Uterus (tissue), 4 donors: Measurements from ENCODE around the gene DNAI1. TPM values are rescaled to one million over a fixed set of nuclear protein-coding genes. Genes with fewer than 3 reads are reported as not detected.
"Not testable (repeated sequence)": the region's sequence is repeated elsewhere in the genome, so short reads cannot be mapped to it uniquely, and the experiment has no call there.

Source experiments
- DNase-seq, 2 donors: peaks; one replicate each; pipeline ENCODE4 v3.0.0-alpha.2; 2019 to 2020
- H3K27ac ChIP-seq, 2 donors: fragments of 200-600 bp; sonication (generic); 1 replicate in 1 of 2; 2 replicates in 1 of 2; pipeline ENCODE4 v1.5.1; 2016 to 2018
- H3K27me3 ChIP-seq, 2 donors: fragments of 200-600 bp; sonication (generic); one replicate each; pipeline ENCODE4 v1.5.1; 2018 to 2019; ENCODE audit warnings: control low read depth in 1 of 2
- H3K36me3 ChIP-seq, 2 donors: fragments of 200-600 bp; sonication (generic); one replicate each; pipeline ENCODE4 v1.5.1; 2019; ENCODE audit warnings: control low read depth in 1 of 2
- H3K4me1 ChIP-seq, 2 donors: fragments of 200-600 bp; sonication (generic); one replicate each; pipeline ENCODE4 v1.5.1; 2018 to 2019; ENCODE audit warnings: control low read depth in 1 of 2
- H3K4me3 ChIP-seq, 2 donors: fragments of 200-600 bp; sonication (generic); 1 replicate in 1 of 2; 2 replicates in 1 of 2; pipeline ENCODE4 v1.5.1; 2018 to 2019; ENCODE audit warnings: mild to moderate bottlenecking in 1 of 2
- H3K9me3 ChIP-seq, 2 donors: fragments of 200-600 bp; sonication (generic); one replicate each; pipeline ENCODE4 v1.5.1; 2019; ENCODE audit warnings: control low read depth in 1 of 2
- POLR2A ChIP-seq, 2 donors: fragments of 450-650 bp; IDR thresholded peaks; one replicate each; pipeline ENCODE4 v1.6.1; 2016; ENCODE audit warnings: antibody characterized with exemption in 2 of 2, mild to moderate bottlenecking in 1 of 2, moderate library complexity in 1 of 2
- intact Hi-C: fragments of 100-400 bp; cut with DNase I; formaldehyde crosslinking; loops from one replicate; pipeline ENCODE4 v1.15.1; 2023; ENCODE audit warnings: low total_unique reads
- total RNA-seq, 4 donors: library from RNA; depleted of rRNA in 3 of 4; stranded (reverse); fragments of >200 nt in 3 of 4; gene quantifications; one replicate each; pipeline versions ENCODE4 v1.1.0 to v1.2.4, GENCODE V29; 2014 to 2023
- TF ChIP-seq, protein P1 (sequence below), 4 experiments: fragments of 200-600 bp in 2 of 4; fragments of 450-650 bp in 2 of 4; sonication (generic) in 2 of 4; IDR thresholded peaks; one replicate each; pipeline ENCODE4 v1.5.1; 2016 to 2019; ENCODE audit warnings: antibody characterized with exemption in 4 of 4, mild to moderate bottlenecking in 2 of 4, moderate library complexity in 1 of 4
- donor health status: DM: yes; HTN: yes; CAD: no.

Gene DNAI1
- total RNA-seq, 4 donors from 2014 or later: 0.95 to 3.8 TPM; not detected in 2

DNA sequence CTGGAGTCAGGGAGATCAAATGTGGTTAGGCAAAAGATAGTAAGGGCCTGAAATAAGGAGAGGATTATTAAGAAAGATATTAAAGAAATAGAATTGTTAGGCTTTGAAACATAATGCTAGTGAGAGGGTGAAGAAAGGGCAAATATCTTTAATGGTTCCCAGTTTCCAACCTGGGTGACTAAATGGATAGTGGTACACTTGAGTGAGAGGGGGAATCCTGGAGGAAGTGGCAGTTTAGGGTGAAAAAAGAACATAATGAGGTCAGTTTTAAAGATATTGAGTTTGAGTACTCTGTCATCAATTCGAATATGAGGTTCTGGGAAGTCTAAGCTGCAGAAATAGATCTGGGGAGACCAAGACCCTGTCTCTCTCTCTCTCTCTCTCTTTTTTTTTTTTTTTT is 18.9 kb downstream of the DNAI1 start:
- no peak overlapping the region for H3K27ac ChIP-seq
- H3K9me3 ChIP-seq: no peaks in the 10 kb centered on the region
- H3K27me3 ChIP-seq: no peaks in the 10 kb centered on the region
- H3K4me1 ChIP-seq: no peaks in the 10 kb centered on the region
- TF ChIP-seq, protein P1, sequence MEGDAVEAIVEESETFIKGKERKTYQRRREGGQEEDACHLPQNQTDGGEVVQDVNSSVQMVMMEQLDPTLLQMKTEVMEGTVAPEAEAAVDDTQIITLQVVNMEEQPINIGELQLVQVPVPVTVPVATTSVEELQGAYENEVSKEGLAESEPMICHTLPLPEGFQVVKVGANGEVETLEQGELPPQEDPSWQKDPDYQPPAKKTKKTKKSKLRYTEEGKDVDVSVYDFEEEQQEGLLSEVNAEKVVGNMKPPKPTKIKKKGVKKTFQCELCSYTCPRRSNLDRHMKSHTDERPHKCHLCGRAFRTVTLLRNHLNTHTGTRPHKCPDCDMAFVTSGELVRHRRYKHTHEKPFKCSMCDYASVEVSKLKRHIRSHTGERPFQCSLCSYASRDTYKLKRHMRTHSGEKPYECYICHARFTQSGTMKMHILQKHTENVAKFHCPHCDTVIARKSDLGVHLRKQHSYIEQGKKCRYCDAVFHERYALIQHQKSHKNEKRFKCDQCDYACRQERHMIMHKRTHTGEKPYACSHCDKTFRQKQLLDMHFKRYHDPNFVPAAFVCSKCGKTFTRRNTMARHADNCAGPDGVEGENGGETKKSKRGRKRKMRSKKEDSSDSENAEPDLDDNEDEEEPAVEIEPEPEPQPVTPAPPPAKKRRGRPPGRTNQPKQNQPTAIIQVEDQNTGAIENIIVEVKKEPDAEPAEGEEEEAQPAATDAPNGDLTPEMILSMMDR (IDR thresholded peaks at IDR 0.05): no peak
- no peak for TF ChIP-seq POLR2A (IDR thresholded peaks at IDR 0.05)
- no peak overlapping the region for H3K4me3 ChIP-seq
- H3K36me3 ChIP-seq: no peaks in the 10 kb centered on the region
- intact Hi-C loops: no loop called here
- DNase-seq: no peak

DNA sequence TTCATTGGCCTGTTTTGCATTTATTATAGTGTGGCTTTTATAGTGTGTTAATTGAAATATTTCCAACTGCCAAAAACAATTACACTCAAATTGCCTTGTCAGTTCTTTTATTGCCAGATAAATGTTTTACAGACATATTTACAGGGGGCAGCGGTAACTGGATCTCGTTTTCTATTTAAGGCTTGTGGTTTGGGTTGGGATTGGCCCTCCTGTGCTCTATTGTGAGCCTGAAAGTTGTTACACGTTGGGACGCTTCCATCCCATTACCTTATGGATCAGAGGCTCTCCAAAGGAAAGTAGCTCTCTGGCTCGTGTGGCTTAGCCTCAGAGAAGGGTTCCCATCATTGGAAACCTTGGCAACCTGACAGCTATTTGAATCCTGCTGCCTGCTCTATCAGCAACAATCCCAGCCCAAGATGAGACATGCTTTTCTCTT is 20.8 kb downstream of the DNAI1 start:
- intact Hi-C loops: no loop called here
- H3K36me3 ChIP-seq: no peaks in the 10 kb centered on the region
- no peaks in the 10 kb centered on the region for H3K27me3 ChIP-seq
- no peak for DNase-seq
- H3K27ac ChIP-seq: no peak overlapping the region
- no peak overlapping the region for H3K4me3 ChIP-seq
- TF ChIP-seq, protein P1 (IDR thresholded peaks at IDR 0.05): no peak
- no peak for TF ChIP-seq POLR2A (IDR thresholded peaks at IDR 0.05)
- no peaks in the 10 kb centered on the region for H3K4me1 ChIP-seq
- H3K9me3 ChIP-seq: no peaks in the 10 kb centered on the region

DNA sequence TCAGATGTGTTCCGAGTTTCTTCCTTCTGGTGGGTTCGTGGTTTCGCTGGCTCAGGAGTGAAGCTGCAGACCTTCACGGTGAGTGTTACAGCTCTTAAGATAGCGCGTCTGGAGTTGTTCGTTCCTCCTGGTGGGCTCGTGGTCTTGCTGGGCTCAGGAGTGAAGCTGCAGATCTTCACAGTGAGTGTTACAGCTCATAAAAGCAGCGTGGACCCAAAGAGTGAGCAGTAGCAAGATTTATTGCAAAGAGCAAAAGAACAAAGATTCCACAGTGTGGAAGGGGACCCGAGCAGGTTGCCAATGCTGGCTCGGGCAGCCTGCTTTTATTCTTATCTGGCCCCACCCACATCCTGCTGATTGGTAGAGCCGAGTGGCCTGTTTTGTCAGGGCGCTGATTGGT is 23.0 kb downstream of the DNAI1 start:
- H3K4me3 ChIP-seq, H3K4me1 ChIP-seq, H3K36me3 ChIP-seq, H3K27me3 ChIP-seq, H3K27ac ChIP-seq, intact Hi-C loops, DNase-seq, H3K9me3 ChIP-seq: not testable (repeated sequence)

DNA sequence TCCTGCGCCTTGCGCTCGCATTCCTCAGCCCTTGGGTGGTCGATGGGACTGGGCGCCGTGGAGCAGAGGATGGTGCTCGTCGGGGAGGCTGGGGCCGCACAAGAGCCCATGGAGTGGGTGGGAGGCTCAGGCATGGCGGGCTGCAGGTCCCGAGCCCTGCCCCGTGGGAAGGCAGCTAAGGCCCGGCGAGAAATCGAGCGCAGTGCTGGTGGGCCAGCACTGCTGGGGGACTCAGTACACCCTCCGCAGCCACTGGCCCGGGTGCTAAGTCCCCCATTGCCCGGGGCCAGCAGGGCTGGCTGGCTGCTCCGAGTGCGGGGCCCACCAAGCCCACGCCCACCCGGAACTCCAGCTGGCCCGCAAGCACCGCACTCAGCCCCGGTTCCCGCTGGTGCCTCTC is 24.1 kb downstream of the DNAI1 start:
- H3K36me3 ChIP-seq: not testable (repeated sequence)

DNA sequence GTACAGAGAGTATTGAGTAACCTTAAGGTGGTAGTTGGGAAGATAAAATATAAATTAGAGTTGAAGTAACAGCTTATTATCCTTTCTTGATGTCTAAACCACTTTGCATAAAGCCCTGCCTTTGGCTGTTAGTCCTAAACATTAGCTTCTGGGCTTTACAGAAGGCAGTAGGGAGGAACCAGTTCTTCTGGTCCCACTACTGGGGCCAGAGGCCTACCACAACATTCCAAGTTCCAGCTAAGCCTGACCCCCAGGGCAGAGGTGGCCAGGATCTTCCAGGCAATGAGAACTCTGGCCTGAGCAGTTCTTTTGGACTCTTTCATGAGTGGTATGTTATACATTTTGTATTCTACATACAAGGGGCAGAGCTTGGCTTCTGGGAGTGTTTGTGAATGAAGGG is 26.1 kb downstream of the DNAI1 start:
- TF ChIP-seq, protein P1 (IDR thresholded peaks at IDR 0.05): no peak
- no peak for TF ChIP-seq POLR2A (IDR thresholded peaks at IDR 0.05)
- Histone ChIP-seq H3K4me3 (no peak overlapping the region), H3K27me3 (no peaks in the 10 kb centered on the region), H3K4me1 (no peaks in the 10 kb centered on the region), H3K9me3 (no peaks in the 10 kb centered on the region), H3K36me3 (no peaks in the 10 kb centered on the region), H3K27ac (no peak overlapping the region)
- no peak for DNase-seq
- intact Hi-C loops: no loop called here

More for the DNA sequence above, 24.1 kb downstream of the DNAI1 start:
- H3K27ac ChIP-seq, intact Hi-C loops, DNase-seq, H3K27me3 ChIP-seq, H3K9me3 ChIP-seq, H3K4me3 ChIP-seq, H3K4me1 ChIP-seq: not testable (repeated sequence)

DNA sequence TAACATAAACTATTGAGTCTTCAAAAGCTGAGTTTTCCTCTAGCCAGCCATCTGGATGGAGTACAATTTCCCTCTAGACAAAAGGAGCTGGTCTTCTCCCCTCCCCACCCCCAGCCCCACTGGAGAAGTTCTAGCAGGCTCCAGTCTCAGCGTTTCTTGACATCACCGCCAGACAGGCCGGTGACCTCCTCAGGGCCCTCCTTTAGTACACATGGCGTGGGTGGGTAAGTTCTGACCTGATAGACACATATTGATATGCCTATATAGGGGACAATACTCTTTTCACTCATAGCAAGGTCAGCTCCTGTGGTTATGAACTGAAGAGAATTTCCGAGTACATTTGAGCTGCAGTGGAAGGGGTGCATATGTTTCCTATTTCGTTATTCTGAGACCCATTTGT is 27.2 kb downstream of the DNAI1 start:
- no peak overlapping the region for H3K27ac ChIP-seq
- DNase-seq: no peak
- intact Hi-C loops: no loop called here
- H3K27me3 ChIP-seq: no peaks in the 10 kb centered on the region
- TF ChIP-seq, protein P1 (IDR thresholded peaks at IDR 0.05): no peak
- no peak for TF ChIP-seq POLR2A (IDR thresholded peaks at IDR 0.05)
- H3K9me3 ChIP-seq: no peaks in the 10 kb centered on the region
- no peak overlapping the region for H3K4me3 ChIP-seq
- H3K36me3 ChIP-seq: no peaks in the 10 kb centered on the region
- no peaks in the 10 kb centered on the region for H3K4me1 ChIP-seq
